CD14-positive monocyte (primary cell): ENCODE measurements around the gene DGCR2. TPM values are rescaled to one million over a fixed set of nuclear protein-coding genes. Genes with fewer than 3 reads are reported as not detected.
A peak's percentile ranks its signal among the peaks of the same experiment; 100 is the strongest.

Experiments
- DNase-seq, 3 donors: peaks; one replicate each; pipeline ENCODE4 v3.0.0-alpha.2; 2011 to 2022
- H2AFZ ChIP-seq: 2 replicates; pipeline ENCODE4 v1.6.0; 2012; ENCODE audit warnings: mild to moderate bottlenecking, low read depth, low read length, inconsistent platforms; ENCODE audit not compliant: insufficient read depth, poor library complexity, severe bottlenecking
- H3K27ac ChIP-seq, 2 donors: 1 replicate in 1 of 2; 2 replicates in 1 of 2; pipeline ENCODE4 v1.5.1; 2012 to 2013; ENCODE audit warnings: low read length in 2 of 2, control low read depth in 1 of 2, inconsistent platforms in 1 of 2, low read depth in 1 of 2, mild to moderate bottlenecking in 1 of 2
- H3K27me3 ChIP-seq, 2 donors: one replicate each; pipeline versions ENCODE4 v1.6.0 to v1.6.1; 2011 to 2013; ENCODE audit warnings: low read length in 2 of 2; ENCODE audit not compliant: control insufficient read depth in 2 of 2, insufficient read depth in 2 of 2
- H3K36me3 ChIP-seq, 2 donors: replicated peaks in 1 of 2; 1 replicate in 1 of 2; 2 replicates in 1 of 2; pipeline versions ENCODE4 v1.5.1 to v1.6.1; 2012 to 2013; ENCODE audit warnings: low read length in 2 of 2, control low read depth in 1 of 2, inconsistent platforms in 1 of 2, mild to moderate bottlenecking in 1 of 2; ENCODE audit not compliant: insufficient read depth in 2 of 2, control insufficient read depth in 1 of 2
- H3K4me1 ChIP-seq, 2 donors: 1 replicate in 1 of 2; 2 replicates in 1 of 2; pipeline versions ENCODE4 v1.5.1 to v1.6.1; 2012 to 2013; ENCODE audit warnings: low read length in 2 of 2, control low read depth in 1 of 2, inconsistent platforms in 1 of 2, mild to moderate bottlenecking in 1 of 2, moderate library complexity in 1 of 2; ENCODE audit not compliant: insufficient read depth in 2 of 2, control insufficient read depth in 1 of 2
- H3K4me2 ChIP-seq: replicated peaks from 2 replicates; pipeline ENCODE3; 2012; ENCODE audit warnings: low read length, moderate library complexity, mild to moderate bottlenecking; ENCODE audit not compliant: poor library complexity, severe bottlenecking; ENCODE audit errors: extremely low read depth
- H3K4me3 ChIP-seq, 3 experiments: fragments of 200-600 bp in 1 of 3; sonication (generic) in 1 of 3; replicated peaks in 1 of 3; 1 replicate in 2 of 3; 2 replicates in 1 of 3; pipeline ENCODE4 v1.5.1; 2011 to 2013; ENCODE audit warnings: low read length in 3 of 3, mild to moderate bottlenecking in 3 of 3, control low read depth in 2 of 3, low read depth in 2 of 3, inconsistent platforms in 1 of 3, moderate library complexity in 1 of 3
- H3K79me2 ChIP-seq: 2 replicates; pipeline ENCODE4 v1.6.0; 2012; ENCODE audit warnings: mild to moderate bottlenecking, control low read depth, inconsistent platforms, low read length, moderate library complexity; ENCODE audit not compliant: insufficient read depth
- H3K9ac ChIP-seq: 2 replicates; pipeline ENCODE4 v1.6.0; 2017; ENCODE audit warnings: low read length, mild to moderate bottlenecking; ENCODE audit not compliant: insufficient read depth, poor library complexity, severe bottlenecking
- H3K9me3 ChIP-seq, 2 donors: replicated peaks in 1 of 2; 1 replicate in 1 of 2; 2 replicates in 1 of 2; pipeline versions ENCODE4 v1.5.1 to v1.6.1; 2012 to 2013; ENCODE audit warnings: low read length in 2 of 2, control low read depth in 1 of 2; ENCODE audit not compliant: control insufficient read depth in 1 of 2, insufficient read depth in 1 of 2
- H4K20me1 ChIP-seq: 2 replicates; pipeline ENCODE4 v1.6.0; 2012; ENCODE audit warnings: mild to moderate bottlenecking, low read length, control low read depth, moderate library complexity; ENCODE audit not compliant: insufficient read depth
- H3K27ac Mint-ChIP-seq, 7 donors: one replicate each; pipeline ENCODE4 v1.8.0; 2020; ENCODE audit warnings: mild to moderate bottlenecking in 7 of 7, mixed read lengths in 7 of 7, moderate library complexity in 6 of 7, inconsistent platforms in 2 of 7
- H3K27me3 Mint-ChIP-seq, 3 donors: one replicate each; pipeline ENCODE4 v1.8.0; 2021 to 2022; ENCODE audit warnings: low read depth in 3 of 3, mild to moderate bottlenecking in 3 of 3, mixed read lengths in 3 of 3, moderate library complexity in 3 of 3, inconsistent platforms in 1 of 3
- H3K36me3 Mint-ChIP-seq, 2 donors: one replicate each; pipeline ENCODE4 v1.8.0; 2020; ENCODE audit warnings: mixed read lengths in 2 of 2, inconsistent platforms in 1 of 2, mild to moderate bottlenecking in 1 of 2
- H3K4me1 Mint-ChIP-seq: one replicate; pipeline ENCODE4 v1.8.0; 2020; ENCODE audit warnings: mild to moderate bottlenecking, mixed read lengths
- H3K4me3 Mint-ChIP-seq, 2 donors: one replicate each; pipeline ENCODE4 v1.8.0; 2020; ENCODE audit warnings: mild to moderate bottlenecking in 2 of 2, mixed read lengths in 2 of 2, moderate library complexity in 1 of 2
- H3K9me3 Mint-ChIP-seq, 7 donors: one replicate each; pipeline ENCODE4 v1.8.0; 2020 to 2022; ENCODE audit warnings: mixed read lengths in 7 of 7, mild to moderate bottlenecking in 6 of 7, moderate library complexity in 6 of 7, inconsistent platforms in 2 of 7
- WGBS: methylation state at CpG from one replicate; pipeline ENCODE4 v1.1.5; 2013; ENCODE audit warnings: missing lambda C conversion rate; ENCODE audit not compliant: insufficient coverage; 5-methylcytosine and 5-hydroxymethylcytosine counted together
- intact Hi-C, 2 donors: fragments of 100-400 bp; cut with micrococcal nuclease; formaldehyde crosslinking; loops; one replicate each; pipeline versions ENCODE4 v1.15.0 to v1.15.1; 2023
- polyA plus RNA-seq, 3 donors: library from polyadenylated mRNA; depleted of rRNA in 1 of 3; unstranded in 2 of 3; stranded (reverse) in 1 of 3; fragments of 300-500 nt in 2 of 3; fragments of >200 nt in 1 of 3; fragmentation: Illumina TruSeq in 2 of 3; gene quantifications; 1 replicate in 2 of 3; 2 replicates in 1 of 3; pipeline ENCODE4 v1.2.3, GENCODE V29; 2012 to 2021
- TF ChIP-seq, protein P1 (sequence below): fragments of 200-600 bp; IDR thresholded peaks from one replicate; pipeline ENCODE4 v1.8.0; 2022; ENCODE audit warnings: antibody characterized with exemption, mild to moderate bottlenecking

Gene DGCR2
- polyA plus RNA-seq, 3 donors, result 28.9 to 37.0 (median 36.2) TPM

DNA sequence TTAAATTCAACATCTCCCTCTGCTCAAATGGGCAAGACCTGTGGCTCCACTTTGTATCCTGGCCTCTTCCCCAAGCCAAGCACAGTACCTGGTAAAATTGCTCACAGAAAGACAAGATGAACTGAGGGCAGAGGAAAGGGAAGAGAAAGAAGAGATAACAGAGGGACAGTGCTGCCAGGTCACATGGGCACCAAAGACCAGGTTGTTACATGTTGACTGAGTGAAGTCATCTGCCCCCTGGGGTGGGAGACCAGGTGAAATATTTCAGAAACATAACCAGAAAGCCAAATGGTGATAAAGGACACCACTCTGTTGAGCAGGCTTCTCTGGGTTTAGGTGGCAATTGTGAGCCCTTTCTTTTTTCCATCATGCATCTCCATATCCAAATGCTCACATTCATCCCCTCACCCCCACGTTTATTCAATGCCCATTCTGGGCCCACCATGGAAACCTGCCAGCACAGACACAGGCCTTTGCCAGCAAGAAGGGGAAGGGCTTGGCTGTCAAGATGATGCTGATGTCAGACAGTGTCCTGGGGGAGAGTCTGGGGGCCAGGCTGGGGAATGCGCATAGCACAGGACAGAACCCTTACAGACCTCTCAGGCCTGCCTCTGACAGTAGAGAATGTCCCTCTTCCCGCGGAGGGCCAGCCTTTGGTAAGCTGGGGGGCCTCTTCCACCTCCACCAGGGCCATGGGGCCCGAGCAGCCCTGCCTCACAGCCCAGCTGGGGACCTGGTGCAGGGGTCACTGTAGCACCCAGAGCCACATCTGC is 51.6 kb downstream of the DGCR2 start:
- no peaks in the 10 kb centered on the region for H3K27me3 ChIP-seq
- H3K79me2 ChIP-seq, result peaks cover 81% of the 10 kb centered on the region
- H3K9ac ChIP-seq, result peak overlapping the region; percentile 12
- TF ChIP-seq, protein P1, sequence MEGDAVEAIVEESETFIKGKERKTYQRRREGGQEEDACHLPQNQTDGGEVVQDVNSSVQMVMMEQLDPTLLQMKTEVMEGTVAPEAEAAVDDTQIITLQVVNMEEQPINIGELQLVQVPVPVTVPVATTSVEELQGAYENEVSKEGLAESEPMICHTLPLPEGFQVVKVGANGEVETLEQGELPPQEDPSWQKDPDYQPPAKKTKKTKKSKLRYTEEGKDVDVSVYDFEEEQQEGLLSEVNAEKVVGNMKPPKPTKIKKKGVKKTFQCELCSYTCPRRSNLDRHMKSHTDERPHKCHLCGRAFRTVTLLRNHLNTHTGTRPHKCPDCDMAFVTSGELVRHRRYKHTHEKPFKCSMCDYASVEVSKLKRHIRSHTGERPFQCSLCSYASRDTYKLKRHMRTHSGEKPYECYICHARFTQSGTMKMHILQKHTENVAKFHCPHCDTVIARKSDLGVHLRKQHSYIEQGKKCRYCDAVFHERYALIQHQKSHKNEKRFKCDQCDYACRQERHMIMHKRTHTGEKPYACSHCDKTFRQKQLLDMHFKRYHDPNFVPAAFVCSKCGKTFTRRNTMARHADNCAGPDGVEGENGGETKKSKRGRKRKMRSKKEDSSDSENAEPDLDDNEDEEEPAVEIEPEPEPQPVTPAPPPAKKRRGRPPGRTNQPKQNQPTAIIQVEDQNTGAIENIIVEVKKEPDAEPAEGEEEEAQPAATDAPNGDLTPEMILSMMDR, result no peak
- peaks cover 66 to 95% of the 10 kb centered on the region in 2 donors for H3K36me3 ChIP-seq
- no peak for DNase-seq
- no peak overlapping the region for H3K4me3 ChIP-seq
- 100% methylated on average over 4 of the region's 5 CpGs for WGBS
- Mint-ChIP-seq H3K4me1 (no peaks in the 10 kb centered on the region), H3K9me3 (no peaks in the 10 kb centered on the region), H3K4me3 (no peak overlapping the region), H3K36me3 (peaks cover 65 to 87% of the 10 kb centered on the region in 2 donors), H3K27ac (peak overlapping the region in 5 of 7 donors; percentile 1 to 71 (median 51)), H3K27me3 (peaks cover 0 to 1% (median 0%) of the 10 kb centered on the region in 3 donors)
- no peaks in the 10 kb centered on the region for H3K9me3 ChIP-seq
- H3K27ac ChIP-seq, result peak overlapping the region in 1 of 2 donors; percentile 45
- peaks cover 89% of the 10 kb centered on the region for H4K20me1 ChIP-seq
- H3K4me2 ChIP-seq, result no peak overlapping the region
- H3K4me1 ChIP-seq, result no peaks in the 10 kb centered on the region
- intact Hi-C loops, result no loop called here
- no peak overlapping the region for H2AFZ ChIP-seq

DNA sequence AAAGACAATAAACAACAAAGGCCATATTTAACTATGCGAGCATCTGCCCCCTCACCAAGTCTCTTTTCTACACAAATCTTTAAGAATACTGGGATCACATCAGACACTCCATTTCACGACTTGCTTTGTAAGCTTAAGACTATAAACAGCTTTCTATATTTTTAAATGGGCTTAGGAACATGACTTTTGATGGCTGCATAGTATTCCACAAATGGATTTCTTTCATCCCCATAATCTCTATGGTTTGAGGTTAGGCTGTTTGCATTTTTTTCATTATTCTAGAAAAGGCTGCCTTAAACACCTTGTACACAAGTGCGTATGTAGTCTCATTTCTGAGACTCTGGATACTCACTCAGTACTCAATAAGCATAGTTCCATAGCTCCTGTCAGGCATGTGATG is 52.8 kb downstream of the DGCR2 start:
- Histone ChIP-seq H3K79me2 (peaks cover 70% of the 10 kb centered on the region), H3K9me3 (no peaks in the 10 kb centered on the region), H3K27ac (peak overlapping the region in 1 of 2 donors; percentile 45), H4K20me1 (peaks cover 94% of the 10 kb centered on the region), H3K4me1 (no peaks in the 10 kb centered on the region), H3K9ac (no peak overlapping the region), H3K4me2 (no peak overlapping the region), H3K36me3 (peaks cover 77 to 95% of the 10 kb centered on the region in 2 donors), H2AFZ (no peak overlapping the region), H3K27me3 (no peaks in the 10 kb centered on the region), H3K4me3 (no peak overlapping the region)
- Mint-ChIP-seq H3K36me3 (peaks cover 74 to 90% of the 10 kb centered on the region in 2 donors), H3K4me1 (no peaks in the 10 kb centered on the region), H3K9me3 (no peaks in the 10 kb centered on the region), H3K27me3 (peaks cover 0 to 3% (median 1%) of the 10 kb centered on the region in 3 donors), H3K27ac (no peak overlapping the region), H3K4me3 (no peak overlapping the region)
- intact Hi-C loops, result no loop called here
- DNase-seq, result no peak
- TF ChIP-seq, protein P1, result no peak
- WGBS, result no CpG with 5 or more reads among the region's 3 CpGs
